CD4-positive, alpha-beta T cell treated with Interleukin-17A for 1 hour (primary cell): Measurements from ENCODE around the gene ESPNL.

Experiments used
- DNase-seq: peaks from one replicate; pipeline ENCODE4 v3.0.0-alpha.2; 2020

The ESPNL gene

DNA sequence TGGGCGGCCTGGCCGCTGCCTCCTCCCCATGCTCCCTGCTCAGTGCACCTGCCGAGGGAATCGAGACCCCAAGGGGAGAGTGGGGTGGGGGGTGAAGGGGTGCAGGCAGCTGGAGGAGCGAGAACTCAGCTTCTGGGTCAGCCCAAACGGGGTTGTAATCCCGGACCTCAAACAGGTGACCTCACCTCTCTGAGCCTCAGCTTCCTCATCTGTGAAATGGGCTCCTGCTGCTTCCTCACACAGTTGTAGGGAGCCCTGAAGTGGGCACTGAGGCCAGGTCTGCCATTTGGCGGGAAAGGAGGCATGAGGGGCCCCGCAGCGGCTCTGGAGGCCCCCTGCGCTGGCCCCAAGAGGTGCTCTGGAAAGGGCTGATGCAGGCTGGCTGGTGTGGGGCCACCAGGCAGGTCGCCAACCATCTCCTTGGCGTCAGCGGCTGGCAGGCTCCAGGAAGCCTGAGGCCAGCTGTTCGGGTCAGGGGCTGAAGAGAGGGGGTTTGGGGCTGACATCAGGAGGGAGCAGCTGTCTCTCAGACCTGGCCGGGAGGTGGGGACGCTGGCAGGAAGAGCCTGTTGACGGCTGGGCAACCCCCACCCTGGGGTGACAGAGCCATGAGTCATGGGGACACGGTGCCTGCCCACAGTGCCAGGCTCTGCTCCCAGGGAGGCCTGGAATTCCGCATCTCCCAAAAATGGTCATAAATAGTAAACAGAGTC is 43.3 kb downstream of the ESPNL start:
- no peak for DNase-seq

- no peak for DNase-seq
These were observed 44.1 kb downstream of the ESPNL start for GRCh38 chr2:238144262-238144661.

- no peak for DNase-seq
These were observed 44.9 kb downstream of the ESPNL start for GRCh38 chr2:238145046-238145445.

GRCh38 chr2:238145851-238146250 is 45.7 kb downstream of the ESPNL start:
- DNase-seq: no peak

- DNase-seq: no peak
These were observed 46.9 kb downstream of the ESPNL start for GRCh38 chr2:238146884-238147544.

- no peak for DNase-seq
These were observed 48.8 kb downstream of the ESPNL start for GRCh38 chr2:238148981-238149380.

GRCh38 chr2:238149841-238150572 is 49.9 kb downstream of the ESPNL start:
- DNase-seq: no peak

DNA sequence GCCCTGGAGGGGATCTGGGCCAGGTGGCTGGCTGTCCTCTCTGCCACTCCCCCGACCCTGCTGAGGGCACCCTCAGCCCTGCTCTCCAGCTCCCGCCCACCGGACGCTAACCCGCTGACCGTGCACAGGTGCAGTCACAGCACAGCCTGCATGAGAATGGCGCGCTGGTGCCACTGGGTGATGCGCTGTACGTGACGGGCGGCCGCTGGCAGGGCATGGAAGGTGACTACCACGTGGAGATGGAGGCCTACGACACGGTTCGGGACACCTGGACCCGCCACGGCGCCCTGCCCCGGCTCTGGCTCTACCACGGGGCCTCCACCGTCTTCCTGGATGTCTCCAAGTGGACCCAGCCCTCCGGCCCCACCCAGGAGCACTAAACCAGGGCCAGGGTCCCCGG is 50.5 kb downstream of the ESPNL start:
- no peak for DNase-seq

GRCh38 chr2:238151205-238151604 is 51.1 kb downstream of the ESPNL start:
- DNase-seq: no peak

GRCh38 chr2:238151628-238152235 is 51.6 kb downstream of the ESPNL start:
- no peak for DNase-seq

DNA sequence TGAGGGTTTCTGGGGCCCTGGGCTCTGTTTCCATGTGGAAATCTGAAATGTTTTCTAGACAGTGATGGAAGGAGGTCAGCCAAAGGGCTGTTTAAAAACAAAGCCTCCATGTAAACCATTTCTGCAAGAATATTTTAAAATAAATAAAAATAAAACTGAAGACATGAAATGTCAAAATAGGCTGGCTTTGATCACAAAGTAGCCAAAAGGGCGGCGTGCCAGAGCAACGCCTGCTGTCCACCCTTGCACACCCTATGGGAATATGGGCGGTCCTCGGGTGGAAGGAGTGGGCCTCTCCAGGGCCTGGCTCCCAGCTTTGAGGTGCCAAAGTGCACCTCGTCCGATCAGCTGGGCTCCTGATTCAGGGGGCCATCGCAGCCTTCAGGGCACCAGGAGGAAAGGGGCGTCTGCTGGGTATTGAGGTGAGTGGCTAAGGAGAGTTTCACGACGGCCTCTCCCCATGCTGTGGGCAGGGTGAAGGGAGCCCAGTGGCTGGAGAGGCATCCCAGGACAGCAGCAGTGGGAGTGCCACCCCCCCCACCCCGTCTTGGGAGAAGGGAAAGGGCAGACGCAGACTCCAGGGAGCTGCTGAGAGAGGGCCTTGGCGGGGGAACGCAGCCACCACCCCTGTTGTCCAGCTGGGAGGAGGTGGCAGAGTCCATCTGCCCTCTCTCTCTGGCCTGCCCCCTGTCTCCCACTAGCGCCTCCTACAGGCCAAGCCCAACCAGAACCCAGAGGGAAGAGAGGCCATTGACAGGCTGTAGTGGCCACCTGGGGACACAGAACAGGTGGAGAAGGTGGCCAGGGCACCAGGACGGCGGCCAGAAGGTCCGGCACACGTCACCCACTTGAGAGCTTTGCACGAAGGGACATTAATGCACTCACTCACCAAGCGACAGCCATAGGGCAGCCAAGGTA is 52.9 kb downstream of the ESPNL start:
- DNase-seq: no peak

DNA sequence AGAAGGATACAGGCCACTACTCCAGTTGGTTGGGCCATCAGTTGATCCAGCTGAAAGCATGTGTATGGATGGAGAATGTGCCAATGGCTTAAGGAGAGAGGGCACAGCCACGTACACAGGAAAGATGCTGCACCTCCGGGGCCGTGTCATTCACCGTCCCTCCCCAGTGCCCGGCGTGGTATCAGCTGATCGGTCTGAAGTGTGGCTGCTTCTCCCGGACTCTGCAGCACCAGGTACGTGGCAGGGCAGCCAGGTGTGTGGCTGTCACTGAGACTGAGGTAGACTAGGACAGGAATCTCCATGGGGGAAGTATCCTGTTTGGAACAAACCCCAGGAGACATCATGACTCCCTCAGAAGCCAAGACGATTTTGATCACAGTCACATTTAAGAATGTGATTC is 54.4 kb downstream of the ESPNL start:
- no peak for DNase-seq

- no peak for DNase-seq
These were observed 55.1 kb downstream of the ESPNL start for GRCh38 chr2:238155051-238155760.

- DNase-seq: no peak
These were observed 55.9 kb downstream of the ESPNL start for GRCh38 chr2:238155761-238156694.

DNA sequence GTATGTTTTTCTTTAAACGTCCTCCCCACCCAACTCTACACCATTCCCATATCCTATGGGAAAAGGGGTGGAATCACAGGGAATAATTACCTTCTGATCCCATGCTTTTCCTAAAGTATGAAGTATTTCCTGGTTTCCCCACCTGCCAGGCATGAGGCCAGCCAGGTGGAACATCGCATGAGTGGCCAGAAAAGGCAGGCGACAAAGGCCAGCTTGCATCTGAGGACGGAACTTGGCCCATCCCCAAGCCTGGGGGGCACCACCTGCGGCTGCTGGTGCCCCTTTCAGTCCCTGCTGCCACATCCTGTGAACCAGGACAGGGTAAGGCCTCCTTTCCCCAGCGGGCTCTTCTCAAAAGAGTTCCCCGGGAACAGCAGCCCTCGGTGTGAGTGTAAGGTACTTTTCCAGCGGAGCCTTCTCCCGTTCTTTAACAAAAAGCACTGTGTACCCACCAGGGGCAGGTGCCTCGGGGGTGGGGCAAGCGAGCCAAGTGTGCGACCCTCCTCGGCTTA is 57.4 kb downstream of the ESPNL start:
- no peak for DNase-seq

DNA sequence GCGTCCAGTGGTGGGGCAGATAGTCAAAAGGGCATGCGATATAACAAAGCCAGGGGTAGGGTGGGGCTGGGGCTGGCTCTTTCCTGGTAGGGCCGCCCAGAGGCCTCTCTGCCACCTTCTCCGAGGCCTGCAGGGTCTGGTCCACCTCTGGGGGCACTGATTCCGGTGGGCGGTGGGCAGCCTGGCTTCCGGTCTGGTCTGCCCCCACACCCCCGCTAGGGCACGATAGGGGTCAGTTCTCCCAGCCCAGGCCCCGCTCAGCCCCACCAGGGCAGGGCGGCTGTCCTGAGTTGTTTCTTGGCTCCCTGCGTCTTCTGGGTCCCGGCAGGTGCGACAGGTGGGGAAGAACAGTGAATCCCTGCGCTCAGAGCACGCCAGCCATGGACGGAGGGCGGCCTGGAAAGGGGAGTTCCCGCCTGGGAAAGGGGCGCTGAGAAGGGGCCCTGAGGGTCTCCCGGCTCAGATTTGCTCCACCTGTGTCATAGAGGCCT is 57.9 kb downstream of the ESPNL start:
- no peak for DNase-seq

DNA sequence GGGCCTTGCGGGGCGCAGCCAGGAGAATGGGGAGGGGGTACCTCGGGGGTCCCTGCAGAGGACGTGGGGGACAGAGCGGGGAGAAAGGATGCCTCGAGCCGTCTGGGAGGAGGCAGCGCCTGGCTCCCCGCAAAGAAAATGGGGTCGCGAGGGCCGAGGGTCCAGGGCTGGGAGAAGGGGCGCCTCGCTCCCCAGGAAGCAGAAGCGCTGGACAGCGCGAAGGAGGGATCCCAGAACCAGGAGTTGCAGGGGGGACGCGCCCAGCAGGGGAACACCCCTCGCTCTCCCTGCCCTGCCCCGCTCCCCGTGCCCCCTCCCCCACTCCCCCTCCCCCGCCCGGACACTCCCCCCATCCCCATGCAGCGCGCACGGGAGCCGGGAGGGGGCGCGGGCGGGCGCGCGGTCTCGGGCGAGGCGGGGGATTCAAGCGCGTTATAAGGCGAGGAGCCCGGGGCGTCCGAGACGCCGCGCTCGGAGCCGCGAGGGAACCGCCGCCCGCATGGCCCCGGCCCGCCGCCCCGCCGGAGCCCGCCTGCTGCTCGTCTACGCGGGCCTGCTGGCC is 58.5 kb downstream of the ESPNL start, which contains the start of gene ERFE:
Gene ERFE, plus strand, starts transcription at position 462 of the 562 bp plus-strand sequence. Its CDS starts 38 bp downstream, at position 500.
- peak; percentile 35 for DNase-seq

- no peak for DNase-seq
These were observed 59.0 kb downstream of the ESPNL start for GRCh38 chr2:238159071-238159539.

DNA sequence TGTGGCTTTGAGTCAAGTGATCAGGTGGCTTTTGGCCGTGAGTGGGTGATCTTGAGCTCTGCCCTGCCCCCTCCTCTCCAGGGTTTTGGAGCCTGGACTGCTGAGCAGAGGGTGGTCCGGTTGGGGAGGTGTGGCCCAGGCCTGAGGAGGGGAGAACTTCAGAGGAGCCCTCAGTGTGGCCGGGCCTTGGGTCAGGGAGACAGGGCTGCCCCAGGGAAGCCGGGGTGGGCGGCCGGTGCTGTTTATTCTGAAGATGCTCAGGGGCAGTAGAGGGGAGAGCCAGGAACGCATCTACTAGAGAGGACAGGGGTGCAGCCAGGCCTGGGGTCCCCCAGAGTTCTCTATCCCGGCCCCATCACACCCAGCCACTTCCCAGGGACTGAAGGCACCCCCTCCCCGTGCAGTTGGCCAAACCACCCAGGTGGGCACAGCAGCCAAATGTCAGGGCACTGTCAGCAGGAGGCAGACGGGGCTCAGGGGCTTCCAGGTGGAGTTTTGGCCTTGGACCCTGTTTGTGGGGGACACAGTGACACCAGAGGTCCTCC is 59.6 kb downstream of the ESPNL start:
- DNase-seq: no peak
